Vagina (tissue), 2 donors: ENCODE results near the gene MB21D2. TPM values are rescaled to one million over a fixed set of nuclear protein-coding genes. Genes with fewer than 3 reads are reported as not detected.
"Not testable (repeated sequence)": the region's sequence is repeated elsewhere in the genome, so short reads cannot be mapped to it uniquely, and the experiment has no call there.

Experiments
- DNase-seq, 2 donors: peaks; one replicate each; pipeline ENCODE4 v3.0.0-alpha.2; 2017; ENCODE audit errors: extremely low spot score in 2 of 2
- H3K27ac ChIP-seq: fragments of 200-600 bp; sonication (generic); one replicate; pipeline ENCODE4 v1.5.1; 2019
- H3K27me3 ChIP-seq: fragments of 200-600 bp; sonication (generic); one replicate; pipeline ENCODE4 v1.5.1; 2019
- H3K36me3 ChIP-seq, 2 donors: fragments of 200-600 bp; sonication (generic); one replicate each; pipeline ENCODE4 v1.5.1; 2017 to 2019
- H3K4me1 ChIP-seq: fragments of 200-600 bp; sonication (generic); one replicate; pipeline ENCODE4 v1.5.1; 2019
- H3K4me3 ChIP-seq, 2 donors: fragments of 200-600 bp; sonication (generic); 1 replicate in 1 of 2; 2 replicates in 1 of 2; pipeline ENCODE4 v1.5.1; 2016 to 2019
- H3K9me3 ChIP-seq: fragments of 200-600 bp; sonication (generic); one replicate; pipeline ENCODE4 v1.5.1; 2019
- POLR2A ChIP-seq, 2 donors: fragments of 450-650 bp; IDR thresholded peaks; one replicate each; pipeline ENCODE4 v1.6.1; 2017; ENCODE audit warnings: antibody characterized with exemption in 2 of 2, mild to moderate bottlenecking in 2 of 2, moderate library complexity in 2 of 2
- POLR2AphosphoS5 ChIP-seq, 2 donors: sonication (generic); formaldehyde crosslinking; IDR thresholded peaks; one replicate each; pipeline ENCODE4 v1.9.0; 2017; ENCODE audit warnings: antibody characterized with exemption in 2 of 2, mild to moderate bottlenecking in 2 of 2, low read depth in 1 of 2; ENCODE audit not compliant: insufficient read depth in 1 of 2
- intact Hi-C: fragments of 100-400 bp; cut with DNase I; formaldehyde crosslinking; loops from one replicate; pipeline ENCODE4 v1.15.1; 2023
- total RNA-seq: library from RNA; depleted of rRNA; stranded (reverse); fragments of >200 nt; gene quantifications from one replicate; pipeline ENCODE4 v1.2.3, GENCODE V29; 2016
- TF ChIP-seq, protein P1 (sequence below), 3 experiments: fragments of 450-650 bp in 2 of 3; fragments of 200-600 bp in 1 of 3; sonication (generic) in 1 of 3; IDR thresholded peaks; one replicate each; pipeline ENCODE4 v1.5.1; 2017 to 2019; ENCODE audit warnings: antibody characterized with exemption in 3 of 3, mild to moderate bottlenecking in 2 of 3, moderate library complexity in 2 of 3

MB21D2 gene
- total RNA-seq, 1 donor from 2014 or later = 5.6 TPM

DNA sequence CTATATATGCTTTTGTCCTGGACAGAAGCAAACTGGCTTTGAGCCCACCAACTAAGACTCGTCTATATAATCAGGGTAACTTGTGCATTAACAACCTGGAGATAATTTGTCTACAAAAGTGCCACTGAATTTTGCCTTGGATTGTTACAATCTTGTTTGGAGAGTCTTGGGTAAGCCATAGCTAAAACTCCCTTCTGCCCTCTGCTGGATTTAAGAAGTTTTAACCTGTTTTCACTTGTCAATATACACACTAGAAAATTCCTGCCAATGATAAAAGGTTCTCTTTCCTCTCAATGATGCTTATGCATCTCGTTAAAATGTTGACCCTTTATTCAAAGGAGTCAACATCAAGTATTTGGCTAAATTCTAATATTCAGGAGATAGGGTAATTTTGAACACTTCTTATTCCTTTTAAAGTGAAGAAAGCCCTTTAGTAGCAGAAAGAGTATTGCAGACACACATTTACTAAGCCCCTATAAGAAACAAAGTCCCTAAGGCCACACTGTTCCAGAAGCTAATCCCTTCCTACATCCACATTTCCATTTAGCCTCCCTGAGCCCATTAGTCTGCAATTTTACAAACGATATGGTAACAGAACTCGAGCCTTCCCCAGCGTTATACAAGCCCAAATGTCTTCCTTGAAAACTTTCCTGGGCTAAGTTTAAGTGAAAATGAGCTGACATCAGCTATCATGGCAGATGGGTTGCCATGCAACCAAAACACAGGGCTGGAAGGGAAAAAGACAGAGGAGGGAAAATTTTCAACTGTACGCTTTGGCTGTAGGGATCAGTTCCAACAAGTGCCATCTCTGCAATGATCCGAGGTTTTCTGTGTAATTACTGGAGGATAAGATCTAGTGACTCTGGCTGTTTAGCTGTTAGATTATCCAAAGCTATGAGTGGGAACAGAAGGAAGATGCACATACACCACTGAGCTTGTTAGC, 114.4 kb downstream of the MB21D2 start:
- H3K4me3 ChIP-seq = no peak overlapping the region
- H3K27ac ChIP-seq = no peak overlapping the region
- intact Hi-C loops = no loop called here
- H3K36me3 ChIP-seq = no peaks in the 10 kb centered on the region
- H3K27me3 ChIP-seq = no peaks in the 10 kb centered on the region
- H3K4me1 ChIP-seq = no peaks in the 10 kb centered on the region
- H3K9me3 ChIP-seq = no peaks in the 10 kb centered on the region
- no peak for DNase-seq
- no peak for TF ChIP-seq POLR2A (IDR thresholded peaks at IDR 0.05)
- TF ChIP-seq, protein P1, sequence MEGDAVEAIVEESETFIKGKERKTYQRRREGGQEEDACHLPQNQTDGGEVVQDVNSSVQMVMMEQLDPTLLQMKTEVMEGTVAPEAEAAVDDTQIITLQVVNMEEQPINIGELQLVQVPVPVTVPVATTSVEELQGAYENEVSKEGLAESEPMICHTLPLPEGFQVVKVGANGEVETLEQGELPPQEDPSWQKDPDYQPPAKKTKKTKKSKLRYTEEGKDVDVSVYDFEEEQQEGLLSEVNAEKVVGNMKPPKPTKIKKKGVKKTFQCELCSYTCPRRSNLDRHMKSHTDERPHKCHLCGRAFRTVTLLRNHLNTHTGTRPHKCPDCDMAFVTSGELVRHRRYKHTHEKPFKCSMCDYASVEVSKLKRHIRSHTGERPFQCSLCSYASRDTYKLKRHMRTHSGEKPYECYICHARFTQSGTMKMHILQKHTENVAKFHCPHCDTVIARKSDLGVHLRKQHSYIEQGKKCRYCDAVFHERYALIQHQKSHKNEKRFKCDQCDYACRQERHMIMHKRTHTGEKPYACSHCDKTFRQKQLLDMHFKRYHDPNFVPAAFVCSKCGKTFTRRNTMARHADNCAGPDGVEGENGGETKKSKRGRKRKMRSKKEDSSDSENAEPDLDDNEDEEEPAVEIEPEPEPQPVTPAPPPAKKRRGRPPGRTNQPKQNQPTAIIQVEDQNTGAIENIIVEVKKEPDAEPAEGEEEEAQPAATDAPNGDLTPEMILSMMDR (IDR thresholded peaks at IDR 0.05) = peak in 2 of 3 experiments; percentile 17 to 36

DNA sequence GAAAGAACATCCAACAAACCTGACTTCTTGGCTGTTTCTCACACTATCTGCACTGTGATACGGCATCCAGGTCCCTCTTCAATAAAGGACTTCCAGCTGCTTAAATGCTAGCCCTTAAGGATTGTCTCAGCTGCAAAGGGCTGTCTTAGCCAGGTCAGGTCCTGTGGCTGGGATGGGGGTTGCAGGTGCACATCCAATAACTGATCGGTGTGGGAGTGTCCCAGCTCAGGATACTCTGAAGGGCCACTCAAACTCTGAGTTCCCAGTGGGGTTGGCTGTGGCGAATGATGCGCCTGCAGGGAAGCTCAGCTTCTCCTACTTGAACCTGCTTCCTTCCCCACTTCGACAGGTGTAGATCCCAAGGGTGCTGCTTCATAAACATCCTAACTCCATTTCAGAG, 115.7 kb downstream of the MB21D2 start:
- intact Hi-C loops = no loop called here
- Histone ChIP-seq H3K4me1 (no peaks in the 10 kb centered on the region), H3K27me3 (no peaks in the 10 kb centered on the region), H3K9me3 (no peaks in the 10 kb centered on the region), H3K27ac (no peak overlapping the region), H3K4me3 (no peak overlapping the region), H3K36me3 (no peaks in the 10 kb centered on the region)
- TF ChIP-seq POLR2A (IDR thresholded peaks at IDR 0.05) (no peak), POLR2AphosphoS5 (IDR thresholded peaks at IDR 0.05; ENCODE audit: insufficient read depth in 1 of 2, low read depth in 1 of 2) (no peak)
- TF ChIP-seq, protein P1 (IDR thresholded peaks at IDR 0.05) = no peak
- DNase-seq = no peak

DNA sequence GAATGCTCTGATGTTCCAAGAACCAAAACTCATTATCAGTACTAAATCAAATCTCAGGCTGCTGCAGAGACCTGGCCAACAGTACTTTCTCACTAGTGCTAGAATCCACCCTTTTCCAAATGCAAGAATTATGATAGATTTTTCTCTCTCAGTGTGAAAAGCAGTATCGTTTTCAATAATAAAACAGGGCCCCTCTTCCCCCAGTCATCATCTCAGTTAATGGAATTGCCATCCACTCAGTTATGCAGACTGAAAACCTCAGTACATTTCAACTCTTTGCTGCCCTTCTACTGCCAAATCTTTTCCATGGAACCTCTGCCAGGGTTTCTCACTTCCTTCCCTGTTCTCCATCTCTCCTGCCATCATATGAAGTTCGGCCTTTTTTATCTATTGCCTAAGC, 117.9 kb downstream of the MB21D2 start:
- Histone ChIP-seq H3K9me3 (no peaks in the 10 kb centered on the region), H3K36me3 (no peaks in the 10 kb centered on the region), H3K4me1 (no peaks in the 10 kb centered on the region), H3K4me3 (no peak overlapping the region), H3K27ac (no peak overlapping the region), H3K27me3 (no peaks in the 10 kb centered on the region)
- intact Hi-C loops = no loop called here
- no peak for DNase-seq
- TF ChIP-seq, protein P1 (IDR thresholded peaks at IDR 0.05) = no peak
- no peak for TF ChIP-seq POLR2AphosphoS5 (IDR thresholded peaks at IDR 0.05; ENCODE audit: insufficient read depth in 1 of 2, low read depth in 1 of 2)
- no peak for TF ChIP-seq POLR2A (IDR thresholded peaks at IDR 0.05)

DNA sequence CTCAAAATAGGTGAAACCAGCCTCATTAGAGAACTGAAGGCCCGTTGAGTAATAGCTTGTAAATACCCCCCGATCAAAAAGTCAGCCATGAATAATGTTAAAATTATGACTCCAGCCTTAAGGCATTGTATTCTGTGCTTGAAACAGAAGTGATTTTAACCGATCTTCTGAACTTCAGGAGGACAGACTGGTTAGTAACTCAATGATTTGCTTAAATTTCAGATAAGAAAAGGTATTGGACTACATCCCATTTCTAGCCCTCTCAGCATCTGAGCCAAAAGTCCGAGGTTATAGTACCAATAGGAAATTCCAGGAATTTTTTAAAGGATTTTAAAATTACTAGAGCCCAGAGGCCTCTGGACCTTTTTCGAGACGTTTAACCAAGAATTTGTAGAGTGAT, 122.6 kb downstream of the MB21D2 start:
- Histone ChIP-seq H3K36me3 (no peaks in the 10 kb centered on the region), H3K9me3 (no peaks in the 10 kb centered on the region), H3K27ac (no peak overlapping the region), H3K27me3 (no peaks in the 10 kb centered on the region), H3K4me3 (no peak overlapping the region), H3K4me1 (no peaks in the 10 kb centered on the region)
- intact Hi-C loops = no loop called here
- TF ChIP-seq POLR2A (IDR thresholded peaks at IDR 0.05) = no peak
- TF ChIP-seq, protein P1 (IDR thresholded peaks at IDR 0.05) = no peak
- TF ChIP-seq POLR2AphosphoS5 (IDR thresholded peaks at IDR 0.05; ENCODE audit: insufficient read depth in 1 of 2, low read depth in 1 of 2) = no peak
- DNase-seq = no peak

DNA sequence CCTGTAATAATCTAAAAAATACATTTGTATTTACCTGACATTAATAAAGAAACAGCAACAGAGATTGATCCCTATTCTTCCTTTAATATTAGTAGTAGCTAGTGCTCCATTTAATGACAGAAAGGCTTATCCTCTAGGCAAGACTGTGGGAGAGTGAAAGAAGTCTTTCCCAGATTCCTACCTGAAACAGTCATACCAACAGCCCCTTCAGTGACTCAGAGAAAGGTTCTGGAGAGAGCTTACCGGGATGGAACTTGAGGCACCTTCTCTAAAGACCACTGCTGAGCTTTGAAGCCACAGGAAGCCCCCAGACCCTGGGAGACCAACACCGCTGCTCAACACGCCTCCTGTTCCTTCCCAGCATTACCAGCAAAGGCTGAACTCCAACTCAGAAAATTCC, 123.4 kb downstream of the MB21D2 start:
- intact Hi-C loops = no loop called here
- Histone ChIP-seq H3K36me3 (no peaks in the 10 kb centered on the region), H3K27me3 (no peaks in the 10 kb centered on the region), H3K27ac (no peak overlapping the region), H3K4me1 (no peaks in the 10 kb centered on the region), H3K4me3 (no peak overlapping the region), H3K9me3 (no peaks in the 10 kb centered on the region)
- TF ChIP-seq, protein P1 (IDR thresholded peaks at IDR 0.05) = no peak
- no peak for TF ChIP-seq POLR2AphosphoS5 (IDR thresholded peaks at IDR 0.05; ENCODE audit: insufficient read depth in 1 of 2, low read depth in 1 of 2)
- TF ChIP-seq POLR2A (IDR thresholded peaks at IDR 0.05) = no peak
- no peak for DNase-seq

DNA sequence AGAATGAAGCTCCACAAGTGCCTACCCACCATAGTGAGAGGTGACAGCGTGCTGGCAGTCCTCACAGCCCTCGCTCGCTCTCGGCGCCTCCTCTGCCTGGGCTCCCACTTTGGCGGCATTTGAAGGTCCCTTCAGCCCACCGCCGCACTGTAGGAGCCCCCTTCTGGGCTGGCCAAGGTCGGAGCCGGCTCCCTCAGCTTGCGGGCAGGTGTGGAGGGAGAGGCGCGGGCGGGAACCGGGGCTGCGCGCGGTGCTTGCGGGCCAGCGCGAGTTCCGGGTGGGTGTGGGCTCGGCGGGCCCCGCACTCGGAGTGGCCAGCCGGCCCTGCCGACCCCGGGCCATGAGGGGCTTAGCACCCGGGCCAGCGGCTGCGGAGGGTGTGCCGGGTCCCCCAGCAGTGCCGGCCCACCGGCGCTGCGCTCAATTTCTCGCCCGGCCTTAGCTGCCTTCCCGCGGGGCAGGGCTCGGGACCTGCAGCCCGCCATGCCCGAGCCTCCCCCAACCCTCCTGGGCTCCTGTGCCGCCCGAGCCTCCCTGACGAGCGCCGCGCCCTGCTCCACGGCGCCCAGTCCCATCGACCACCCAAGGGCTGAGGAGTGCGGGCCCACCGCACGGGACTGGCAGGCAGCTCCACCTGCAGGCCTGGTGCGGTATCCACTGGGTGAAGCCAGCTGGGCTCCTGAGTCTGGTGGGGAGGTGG, 128.7 kb downstream of the MB21D2 start:
- DNase-seq, H3K36me3 ChIP-seq, H3K27ac ChIP-seq, H3K9me3 ChIP-seq, H3K4me1 ChIP-seq, H3K27me3 ChIP-seq, intact Hi-C loops, H3K4me3 ChIP-seq: not testable (repeated sequence)
